AG09309 (cell line): ENCODE data around the gene ATP5PD.
"Not testable (repeated sequence)": the region's sequence is repeated elsewhere in the genome, so short reads cannot be mapped to it uniquely, and the experiment has no call there.

Source experiments
- DNase-seq: peaks from one replicate; pipeline ENCODE4 v3.0.0-alpha.2; 2010; ENCODE audit warnings: low read depth
- H3K4me3 ChIP-seq: 2 replicates; pipeline ENCODE4 v1.5.1; 2011; ENCODE audit warnings: mild to moderate bottlenecking, low read depth, low read length, moderate library complexity; ENCODE audit not compliant: control insufficient read depth
- TF ChIP-seq, protein P1 (sequence below): IDR thresholded peaks from 2 replicates; pipeline ENCODE4 v1.5.1; 2011; ENCODE audit warnings: mild to moderate bottlenecking, low read depth, low read length, inconsistent platforms; ENCODE audit not compliant: insufficient read depth, control insufficient read depth; ENCODE audit errors: missing control alignments

The ATP5PD gene

DNA sequence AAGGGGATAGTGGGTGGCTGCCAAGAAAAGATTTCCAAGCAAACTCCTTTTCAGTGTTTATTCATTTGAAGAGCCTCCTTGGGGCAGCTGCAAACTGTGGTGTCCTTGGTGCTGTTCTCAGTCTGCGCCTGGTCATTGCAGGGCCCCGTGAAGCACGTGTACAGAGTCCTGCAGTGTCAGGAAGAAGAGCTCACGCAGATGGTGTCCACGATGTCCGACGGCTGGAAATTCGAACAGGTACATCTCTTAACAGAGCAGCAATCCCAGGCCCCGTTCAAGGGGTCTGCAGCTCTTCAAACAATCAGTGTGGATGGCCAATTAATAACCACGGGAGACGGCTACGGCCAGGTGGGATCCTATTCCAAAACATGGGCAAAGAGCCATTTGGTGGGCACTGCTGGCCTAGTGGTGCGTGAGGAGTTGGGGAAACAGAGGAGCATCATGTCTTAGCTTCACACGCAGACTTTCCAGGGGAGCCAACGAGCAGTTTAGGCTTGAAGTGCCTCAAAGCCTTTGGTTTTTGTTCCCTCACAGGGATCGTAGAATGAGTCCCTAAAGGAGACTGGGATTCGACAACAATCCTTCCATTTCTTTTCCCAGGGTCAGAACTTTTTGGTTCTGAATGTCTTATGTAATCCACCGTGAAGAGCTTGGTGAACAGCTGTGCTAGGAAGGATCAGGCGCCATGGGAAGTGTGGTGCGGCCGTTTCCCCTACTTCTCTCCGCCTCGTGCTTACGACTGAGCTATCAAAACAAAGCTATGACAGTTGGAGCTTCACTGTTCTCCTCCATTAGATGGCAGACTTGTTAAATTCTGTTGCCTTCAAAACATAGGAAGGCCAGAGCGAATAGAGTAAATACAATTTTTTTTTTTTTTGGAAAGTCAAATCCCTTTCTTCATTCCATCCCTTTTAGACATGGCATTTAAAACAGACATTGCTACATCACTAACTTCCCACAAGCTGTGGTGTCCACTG lies 12.9 kb upstream of the ATP5PD start:
- DNase-seq: peak; percentile 72
- no peak overlapping the region for H3K4me3 ChIP-seq
- TF ChIP-seq, protein P1, sequence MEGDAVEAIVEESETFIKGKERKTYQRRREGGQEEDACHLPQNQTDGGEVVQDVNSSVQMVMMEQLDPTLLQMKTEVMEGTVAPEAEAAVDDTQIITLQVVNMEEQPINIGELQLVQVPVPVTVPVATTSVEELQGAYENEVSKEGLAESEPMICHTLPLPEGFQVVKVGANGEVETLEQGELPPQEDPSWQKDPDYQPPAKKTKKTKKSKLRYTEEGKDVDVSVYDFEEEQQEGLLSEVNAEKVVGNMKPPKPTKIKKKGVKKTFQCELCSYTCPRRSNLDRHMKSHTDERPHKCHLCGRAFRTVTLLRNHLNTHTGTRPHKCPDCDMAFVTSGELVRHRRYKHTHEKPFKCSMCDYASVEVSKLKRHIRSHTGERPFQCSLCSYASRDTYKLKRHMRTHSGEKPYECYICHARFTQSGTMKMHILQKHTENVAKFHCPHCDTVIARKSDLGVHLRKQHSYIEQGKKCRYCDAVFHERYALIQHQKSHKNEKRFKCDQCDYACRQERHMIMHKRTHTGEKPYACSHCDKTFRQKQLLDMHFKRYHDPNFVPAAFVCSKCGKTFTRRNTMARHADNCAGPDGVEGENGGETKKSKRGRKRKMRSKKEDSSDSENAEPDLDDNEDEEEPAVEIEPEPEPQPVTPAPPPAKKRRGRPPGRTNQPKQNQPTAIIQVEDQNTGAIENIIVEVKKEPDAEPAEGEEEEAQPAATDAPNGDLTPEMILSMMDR: peak; percentile 59

DNA sequence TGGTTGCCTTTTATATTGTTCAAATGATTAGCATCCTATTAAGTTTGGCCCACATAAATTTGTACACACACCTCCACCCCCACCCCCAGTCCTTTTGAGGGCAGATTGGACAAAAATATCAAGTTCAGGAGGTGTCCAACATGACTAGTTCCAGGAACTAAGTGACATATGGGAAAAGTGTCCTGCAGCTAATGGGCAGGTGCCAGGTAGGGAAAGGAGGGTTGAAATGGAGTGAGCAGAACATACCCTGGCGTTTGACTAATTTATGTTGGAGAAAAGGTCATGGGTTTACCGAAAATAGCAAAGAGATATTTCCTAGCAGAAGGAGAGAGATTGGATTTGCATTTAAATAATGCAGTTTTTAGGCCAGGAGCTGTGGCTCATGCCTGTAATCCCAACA lies 5.2 kb upstream of the ATP5PD start:
- no peak for DNase-seq
- H3K4me3 ChIP-seq: no peak overlapping the region

DNA sequence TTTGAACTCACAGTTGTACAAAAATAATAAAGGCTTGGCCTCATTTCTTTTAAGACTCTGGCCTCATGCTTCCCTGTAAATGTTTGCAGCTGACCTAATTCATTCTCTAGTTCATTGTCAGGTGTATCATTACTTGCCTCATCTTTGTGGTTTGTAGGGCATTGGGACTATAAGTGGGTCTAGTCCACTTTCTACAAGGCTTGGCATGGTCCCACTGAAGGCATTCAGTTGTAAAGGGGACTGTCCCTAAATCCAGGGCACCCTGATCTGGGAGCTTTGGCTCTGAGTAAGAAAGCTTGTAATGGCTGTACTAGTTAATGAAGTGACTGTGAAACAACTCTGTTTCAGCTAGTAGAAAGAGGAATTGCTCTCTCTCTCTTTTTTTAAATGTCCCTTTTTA lies 2.9 kb upstream of the ATP5PD start:
- TF ChIP-seq, protein P1: no peak
- H3K4me3 ChIP-seq: no peak overlapping the region
- DNase-seq: no peak

More for the DNA sequence above, 5.2 kb upstream of the ATP5PD start:
- TF ChIP-seq, protein P1: no peak

DNA sequence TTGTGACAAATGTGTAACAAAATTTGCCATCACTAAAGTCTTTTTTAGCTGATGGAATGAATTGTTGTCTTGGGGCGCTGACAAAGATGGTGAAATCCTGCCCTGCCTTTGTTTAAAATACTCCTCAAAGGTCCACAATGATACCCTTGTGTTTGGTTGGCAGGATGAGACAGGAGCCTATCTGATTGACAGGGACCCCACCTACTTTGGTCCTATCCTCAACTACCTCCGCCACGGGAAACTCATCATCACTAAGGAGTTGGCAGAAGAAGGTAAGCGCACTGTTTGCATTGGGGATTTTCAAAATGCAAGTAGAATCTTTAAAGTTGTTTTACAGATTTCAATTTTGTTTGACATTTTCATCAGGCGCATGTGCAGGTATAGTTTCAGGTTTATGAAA lies 2.3 kb upstream of the ATP5PD start:
- no peak for DNase-seq
- no peak overlapping the region; the same call in 1 of the 2 replicates for H3K4me3 ChIP-seq
- TF ChIP-seq, protein P1: no peak

DNA sequence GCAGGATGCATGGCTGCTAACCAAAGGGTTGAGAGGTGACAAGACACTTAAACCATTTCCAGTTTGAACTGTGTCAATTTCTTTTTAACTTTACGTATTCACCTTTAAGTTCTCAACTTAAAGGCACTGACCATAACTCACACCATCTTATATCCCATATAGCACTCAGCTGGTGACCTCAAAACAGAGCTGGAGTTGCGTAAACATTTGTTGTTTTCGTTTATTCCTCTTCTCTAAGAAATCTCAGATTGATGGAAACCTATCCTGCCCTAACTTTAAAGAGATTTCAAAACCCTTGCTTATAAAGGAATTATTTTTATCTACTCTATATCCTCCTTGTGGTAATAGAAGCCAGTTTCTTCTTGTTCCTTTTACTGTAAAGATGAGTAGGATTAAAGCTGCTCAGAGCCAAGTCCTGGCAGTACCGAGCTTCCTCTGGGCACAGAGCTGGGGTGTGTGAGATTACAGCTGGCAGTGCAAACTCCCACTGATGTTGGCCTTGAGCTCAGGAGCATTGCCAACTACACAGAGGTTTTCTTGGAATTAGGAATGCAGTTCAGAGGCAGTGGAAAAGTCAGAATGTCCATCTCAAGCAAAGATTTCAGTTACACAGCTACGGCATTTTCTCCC lies 1.6 kb upstream of the ATP5PD start:
- TF ChIP-seq, protein P1: no peak
- no peak for DNase-seq
- peak overlapping the region; percentile 64 for H3K4me3 ChIP-seq

DNA sequence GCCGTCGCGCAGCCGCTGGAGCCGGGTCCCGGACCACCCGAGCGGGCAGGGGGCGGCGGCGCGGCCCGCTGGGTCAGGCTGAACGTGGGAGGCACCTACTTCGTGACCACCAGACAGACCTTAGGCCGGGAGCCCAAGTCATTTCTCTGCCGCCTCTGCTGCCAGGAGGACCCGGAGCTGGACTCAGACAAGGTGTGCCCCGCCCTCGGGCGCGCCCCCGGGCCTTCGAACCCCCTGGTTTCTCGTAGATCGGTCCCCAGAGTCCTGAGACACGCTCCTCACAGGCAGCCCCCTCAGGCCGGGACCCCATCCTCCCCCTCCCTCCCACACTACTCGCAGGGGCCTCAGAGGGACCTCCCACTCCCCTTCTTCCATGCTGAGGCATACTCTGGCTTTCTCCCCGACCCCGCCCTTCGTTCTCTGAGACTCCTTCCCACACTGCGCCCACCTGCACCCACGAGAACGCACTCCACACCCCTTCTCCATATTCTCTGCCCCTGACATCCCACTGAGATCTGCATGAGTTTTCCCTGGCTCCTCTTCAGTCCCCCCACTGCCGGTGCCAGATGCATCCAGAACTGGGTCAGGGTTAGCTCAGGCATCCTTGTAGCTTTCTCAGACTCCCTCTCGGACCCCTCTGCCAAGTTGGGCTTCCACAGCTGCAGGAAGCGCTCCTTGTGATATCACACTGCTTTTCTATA lies 779 bp upstream of the ATP5PD start:
- no peak for DNase-seq
- peak overlapping the region; percentile 64 for H3K4me3 ChIP-seq
- TF ChIP-seq, protein P1: no peak

DNA sequence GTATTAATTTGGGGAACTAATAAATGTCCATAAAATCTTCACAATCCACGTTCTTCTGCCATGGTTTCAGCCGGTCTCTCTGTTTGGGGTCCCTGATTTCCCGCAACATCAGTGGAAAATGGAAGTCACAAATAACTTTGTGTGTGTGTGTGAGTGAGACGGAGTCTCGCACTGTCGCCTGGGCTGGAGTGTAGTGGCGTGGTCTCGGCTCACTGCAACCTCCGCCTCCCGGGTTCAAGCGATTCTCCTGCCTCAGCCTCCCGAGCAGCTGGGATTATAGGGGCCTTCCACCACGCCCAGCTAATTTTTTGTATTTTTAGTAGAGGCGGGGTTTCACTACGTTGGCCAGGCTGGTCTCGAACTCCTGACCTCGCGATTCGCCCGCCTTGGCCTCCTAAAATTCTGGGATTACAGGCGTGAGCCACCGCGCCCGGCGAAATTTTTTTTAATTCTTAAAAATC lies 793 bp downstream of the ATP5PD start:
- not testable (repeated sequence) for DNase-seq
- peak overlapping the region; percentile 64 for H3K4me3 ChIP-seq
